Endodermal cell (in vitro differentiated cells): Measurements from ENCODE around the gene ZNF750. TPM values are rescaled to one million over a fixed set of nuclear protein-coding genes. Genes with fewer than 3 reads are reported as not detected.

Experiments used
- DNase-seq: peaks from one replicate; pipeline ENCODE4 v3.0.0-alpha.2; 2017
- H3K27ac ChIP-seq: 2 replicates; pipeline ENCODE4 v1.5.1; 2013; ENCODE audit warnings: mild to moderate bottlenecking, low read depth, low read length, moderate library complexity
- H3K27me3 ChIP-seq: 2 replicates; pipeline ENCODE4 v1.6.1; 2013; ENCODE audit warnings: mild to moderate bottlenecking, low read length, moderate library complexity; ENCODE audit not compliant: insufficient read depth, control insufficient read depth, poor library complexity, severe bottlenecking
- H3K36me3 ChIP-seq: 2 replicates; pipeline ENCODE4 v1.7.0; 2013; ENCODE audit warnings: mild to moderate bottlenecking, low read length, moderate library complexity; ENCODE audit not compliant: control insufficient read depth, insufficient read depth
- H3K4me1 ChIP-seq: one replicate; pipeline ENCODE4 v1.7.0; 2013; ENCODE audit warnings: low read length; ENCODE audit not compliant: control insufficient read depth, insufficient read depth
- H3K4me3 ChIP-seq: 2 replicates; pipeline ENCODE4 v1.5.1; 2013; ENCODE audit warnings: mild to moderate bottlenecking, low read length, moderate library complexity
- H3K9ac ChIP-seq: 2 replicates; pipeline ENCODE4 v1.6.1; 2013; ENCODE audit warnings: mild to moderate bottlenecking, low read length, moderate library complexity; ENCODE audit not compliant: poor library complexity, severe bottlenecking; ENCODE audit errors: extremely low read depth
- H3K9me3 ChIP-seq: 2 replicates; pipeline ENCODE4 v1.6.1; 2013; ENCODE audit warnings: mild to moderate bottlenecking, low read length, moderate library complexity; ENCODE audit not compliant: control insufficient read depth
- H3K27ac Mint-ChIP-seq: 2 replicates; pipeline ENCODE4 v1.8.0; 2020; ENCODE audit warnings: mixed read lengths
- H3K27me3 Mint-ChIP-seq: 2 replicates; pipeline ENCODE4 v1.8.0; 2021; ENCODE audit warnings: mild to moderate bottlenecking, mixed read lengths; ENCODE audit not compliant: insufficient read depth
- H3K36me3 Mint-ChIP-seq: 2 replicates; pipeline ENCODE4 v1.8.0; 2020; ENCODE audit warnings: low read depth, mixed read lengths
- H3K4me1 Mint-ChIP-seq: 2 replicates; pipeline ENCODE4 v1.8.0; 2020; ENCODE audit warnings: mixed read lengths
- H3K4me3 Mint-ChIP-seq: 2 replicates; pipeline ENCODE4 v1.8.0; 2020; ENCODE audit warnings: mild to moderate bottlenecking, moderate library complexity, mixed read lengths
- H3K9me3 Mint-ChIP-seq: 2 replicates; pipeline ENCODE4 v1.8.0; 2020; ENCODE audit warnings: mild to moderate bottlenecking, mixed read lengths
- WGBS, 2 experiments: methylation state at CpG; one replicate each; pipeline versions ENCODE4 v1.1.5 to v1.1.7; 2013; ENCODE audit warnings: missing lambda C conversion rate in 2 of 2, mixed read lengths in 1 of 2; ENCODE audit not compliant: insufficient coverage in 1 of 2, insufficient read length in 1 of 2; 5-methylcytosine and 5-hydroxymethylcytosine counted together
- total RNA-seq, 2 donors: library from RNA; stranded (reverse); fragmentation: NEBNext Ultra II Directional in 1 of 2; extraction: Animal tissue kit (Norgen Biotek cat#: 25700) in 1 of 2; gene quantifications; 2 replicates in 1 of 2; 3 replicates in 1 of 2; pipeline ENCODE4 v1.2.1, GENCODE V29; 2021
- TF ChIP-seq, protein P1 (sequence below): fragments of 200-600 bp; sonication (generic); conservative IDR thresholded peaks from 2 replicates; pipeline ENCODE4 v1.5.0; 2021; ENCODE audit warnings: antibody characterized with exemption, mild to moderate bottlenecking

The ZNF750 gene
- total RNA-seq, 2 donors from 2014 or later = not detected

- Mint-ChIP-seq H3K4me1 (peaks cover 9% of the 10 kb centered on the region), H3K4me3 (no peak overlapping the region), H3K36me3 (peaks cover 3% of the 10 kb centered on the region), H3K9me3 (no peaks in the 10 kb centered on the region), H3K27me3 (no peaks in the 10 kb centered on the region), H3K27ac (peak overlapping the region; percentile 52)
- TF ChIP-seq, protein P1, sequence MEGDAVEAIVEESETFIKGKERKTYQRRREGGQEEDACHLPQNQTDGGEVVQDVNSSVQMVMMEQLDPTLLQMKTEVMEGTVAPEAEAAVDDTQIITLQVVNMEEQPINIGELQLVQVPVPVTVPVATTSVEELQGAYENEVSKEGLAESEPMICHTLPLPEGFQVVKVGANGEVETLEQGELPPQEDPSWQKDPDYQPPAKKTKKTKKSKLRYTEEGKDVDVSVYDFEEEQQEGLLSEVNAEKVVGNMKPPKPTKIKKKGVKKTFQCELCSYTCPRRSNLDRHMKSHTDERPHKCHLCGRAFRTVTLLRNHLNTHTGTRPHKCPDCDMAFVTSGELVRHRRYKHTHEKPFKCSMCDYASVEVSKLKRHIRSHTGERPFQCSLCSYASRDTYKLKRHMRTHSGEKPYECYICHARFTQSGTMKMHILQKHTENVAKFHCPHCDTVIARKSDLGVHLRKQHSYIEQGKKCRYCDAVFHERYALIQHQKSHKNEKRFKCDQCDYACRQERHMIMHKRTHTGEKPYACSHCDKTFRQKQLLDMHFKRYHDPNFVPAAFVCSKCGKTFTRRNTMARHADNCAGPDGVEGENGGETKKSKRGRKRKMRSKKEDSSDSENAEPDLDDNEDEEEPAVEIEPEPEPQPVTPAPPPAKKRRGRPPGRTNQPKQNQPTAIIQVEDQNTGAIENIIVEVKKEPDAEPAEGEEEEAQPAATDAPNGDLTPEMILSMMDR = no peak
- DNase-seq = no peak
- Histone ChIP-seq H3K36me3 (no peaks in the 10 kb centered on the region), H3K9ac (no peak overlapping the region), H3K27me3 (no peaks in the 10 kb centered on the region), H3K27ac (no peak overlapping the region), H3K4me3 (no peak overlapping the region), H3K4me1 (peaks cover 9% of the 10 kb centered on the region), H3K9me3 (no peaks in the 10 kb centered on the region)
- WGBS, 2 experiments = 90 to 96% methylated on average over 3 to 5 of the region's 8 CpGs
Measured at GRCh38 chr17:82862191-82862590, 22.4 kb upstream of the ZNF750 start.

GRCh38 chr17:82861393-82861775 lies 21.6 kb upstream of the ZNF750 start:
- TF ChIP-seq, protein P1 = no peak
- no peak for DNase-seq
- Histone ChIP-seq H3K9me3 (no peaks in the 10 kb centered on the region), H3K4me3 (no peak overlapping the region), H3K4me1 (peaks cover 9% of the 10 kb centered on the region), H3K9ac (no peak overlapping the region), H3K27me3 (no peaks in the 10 kb centered on the region), H3K27ac (no peak overlapping the region), H3K36me3 (no peaks in the 10 kb centered on the region)
- Mint-ChIP-seq H3K27ac (no peak overlapping the region), H3K9me3 (peaks cover 2% of the 10 kb centered on the region), H3K27me3 (no peaks in the 10 kb centered on the region), H3K4me1 (peaks cover 9% of the 10 kb centered on the region), H3K4me3 (no peak overlapping the region), H3K36me3 (peaks cover 7% of the 10 kb centered on the region)
- WGBS, 2 experiments = 95% methylated on average over 9 to 11 of the region's 12 CpGs

DNA sequence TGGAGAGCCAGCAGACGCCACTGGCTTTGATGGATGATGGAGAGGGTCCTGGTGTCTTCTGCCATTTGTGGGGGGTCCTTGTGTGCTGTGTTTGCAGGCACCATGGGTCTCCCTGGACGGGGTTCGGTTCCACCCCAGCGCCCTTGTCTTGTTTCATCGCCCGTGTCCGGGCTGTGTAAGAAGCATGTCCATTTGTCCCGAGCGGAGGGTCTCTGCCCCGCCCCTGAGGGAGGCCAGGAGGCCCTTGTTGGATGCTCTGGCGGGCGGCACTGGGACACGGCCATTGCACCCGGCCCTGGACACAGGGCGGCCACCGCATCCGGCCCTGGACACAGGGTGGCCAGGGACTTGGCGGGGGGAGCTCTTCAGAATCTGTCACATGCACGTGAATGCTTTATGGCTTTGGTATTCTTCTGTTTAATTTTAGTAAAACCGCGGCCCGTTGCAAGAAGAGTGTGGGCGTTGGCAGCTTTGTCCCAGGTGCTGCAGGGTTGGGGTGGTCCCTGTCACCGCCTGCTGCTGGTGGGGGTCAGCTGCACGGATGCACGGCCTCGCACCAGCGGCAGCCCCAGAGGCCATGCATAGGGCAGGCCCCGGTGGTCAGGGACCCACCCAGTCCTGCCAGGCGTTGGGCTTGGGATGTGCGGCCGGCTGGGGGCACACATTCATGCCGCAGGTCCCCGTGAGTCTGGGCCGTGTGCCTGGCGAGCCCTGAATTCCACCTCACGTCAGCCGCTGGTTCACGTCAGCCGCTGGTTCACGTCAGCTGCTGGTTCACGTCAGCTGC lies 21.0 kb upstream of the ZNF750 start:
- Histone ChIP-seq H3K9ac (no peak overlapping the region), H3K4me3 (no peak overlapping the region), H3K4me1 (peaks cover 9% of the 10 kb centered on the region), H3K27me3 (no peaks in the 10 kb centered on the region), H3K27ac (no peak overlapping the region), H3K9me3 (no peaks in the 10 kb centered on the region), H3K36me3 (no peaks in the 10 kb centered on the region)
- peaks cover 9% of the 10 kb centered on the region for H3K4me1 Mint-ChIP-seq
- TF ChIP-seq, protein P1 = no peak
- no peak overlapping the region for H3K27ac Mint-ChIP-seq
- whole genome bisulfite sequencing, 2 experiments = 93 to 94% methylated on average over 29 to 41 of the region's 42 CpGs
- peaks cover 5% of the 10 kb centered on the region for H3K9me3 Mint-ChIP-seq
- DNase-seq = no peak
- peaks cover 12% of the 10 kb centered on the region for H3K36me3 Mint-ChIP-seq
- H3K4me3 Mint-ChIP-seq = no peak overlapping the region
- H3K27me3 Mint-ChIP-seq = no peaks in the 10 kb centered on the region
